AG08395 (cell line): ENCODE measurements around the gene AP5Z1.

Experiments used
- DNase-seq: peaks from one replicate; pipeline ENCODE4 v3.0.0; 2012; ENCODE audit warnings: mixed read lengths, low spot score

Gene AP5Z1

DNA sequence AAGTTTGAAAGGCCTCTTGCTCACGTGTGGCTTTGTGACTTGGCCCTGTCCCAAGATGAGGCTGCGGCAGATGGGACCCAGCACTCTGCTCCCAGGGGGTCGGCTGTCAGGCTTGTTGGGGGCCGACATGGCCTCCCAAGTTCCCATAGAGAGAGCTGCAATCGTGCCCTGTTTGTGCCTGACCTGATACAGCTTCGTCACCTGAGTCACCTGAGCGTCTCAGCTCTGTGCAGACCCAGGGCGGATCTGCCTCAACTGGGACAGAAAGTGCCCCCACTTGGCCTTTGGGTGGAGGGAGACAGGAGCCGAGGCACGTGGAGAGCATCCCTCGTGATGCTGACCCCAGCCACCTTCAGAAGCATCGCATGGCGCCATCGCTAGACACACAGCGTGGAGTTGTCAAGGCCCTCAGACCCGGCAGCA is 64.7 kb downstream of the AP5Z1 start:
- DNase-seq: no peak
